GM12878 (cell line): Measurements from ENCODE around the gene CELF2.

Experiments used
- BCLAF1 ChIP-seq: fragments of 450-650 bp; IDR thresholded peaks from 2 replicates; pipeline ENCODE4 v1.6.1; 2017; ENCODE audit warnings: antibody characterized with exemption, mild to moderate bottlenecking, moderate library complexity
- CBX5 ChIP-seq: sonication (generic); IDR thresholded peaks from 2 replicates; pipeline ENCODE4 v1.6.1; 2016; ENCODE audit warnings: low read depth, moderate library complexity, mild to moderate bottlenecking, inconsistent platforms
- CTCF ChIP-seq, 3 experiments: IDR thresholded peaks in 2 of 3; conservative IDR thresholded peaks in 1 of 3; 2 replicates each; pipeline ENCODE4 v1.5.1; 2011; ENCODE audit warnings: low read depth in 3 of 3, low read length in 3 of 3, mild to moderate bottlenecking in 3 of 3, control low read depth in 2 of 3, moderate library complexity in 2 of 3, inconsistent platforms in 1 of 3, mixed read lengths in 1 of 3; ENCODE audit not compliant: control insufficient read depth in 2 of 3, insufficient read depth in 1 of 3; ENCODE audit errors: extremely low read depth in 1 of 3
- ETV6 ChIP-seq, 2 experiments: fragments of 450-650 bp in 1 of 2; IDR thresholded peaks in 1 of 2; conservative IDR thresholded peaks in 1 of 2; 2 replicates each; pipeline ENCODE4 v1.6.1; 2014; ENCODE audit warnings: antibody characterized with exemption in 1 of 2, borderline replicate concordance in 1 of 2, low read depth in 1 of 2, mild to moderate bottlenecking in 1 of 2, moderate library complexity in 1 of 2
- MYC ChIP-seq: IDR thresholded peaks from 2 replicates; pipeline ENCODE4 v1.6.1; 2011; ENCODE audit warnings: mild to moderate bottlenecking, low read length, moderate library complexity, inconsistent platforms; ENCODE audit not compliant: insufficient read depth, insufficient replicate concordance, insufficient read length, severe bottlenecking
- NR2C2 ChIP-seq: IDR thresholded peaks from 2 replicates; pipeline ENCODE4 v1.6.1; 2011; ENCODE audit warnings: borderline replicate concordance, low read depth; ENCODE audit not compliant: control insufficient read depth, insufficient read length
- PBX3 ChIP-seq: IDR thresholded peaks from 2 replicates; pipeline ENCODE4 v1.6.1; 2011; ENCODE audit warnings: mild to moderate bottlenecking, low read depth, low read length, moderate library complexity; ENCODE audit not compliant: insufficient replicate concordance
- POLR2A ChIP-seq: IDR thresholded peaks from 2 replicates; pipeline ENCODE4 v1.6.1; 2011; ENCODE audit warnings: low read depth, mild to moderate bottlenecking, low read length
- SMAD1 ChIP-seq: fragments of 450-650 bp; IDR thresholded peaks from 2 replicates; pipeline ENCODE4 v1.6.1; 2018; ENCODE audit warnings: mild to moderate bottlenecking, low read depth; ENCODE audit not compliant: partially characterized antibody
- ZBTB33 ChIP-seq: fragments of 450-650 bp; IDR thresholded peaks from 2 replicates; pipeline ENCODE4 v1.6.1; 2017; ENCODE audit warnings: mild to moderate bottlenecking

GRCh38 chr10:11082526-11082925, 64.9 kb downstream of the CELF2 start:
- TF ChIP-seq CTCF (IDR thresholded peaks at IDR 0.05 in 2 of 3, conservative IDR thresholded peaks at IDR 0.05 in 1 of 3; ENCODE audit: control insufficient read depth in 2 of 3, extremely low read depth in 1 of 3, insufficient read depth in 1 of 3, low read depth in 3 of 3, low read length in 3 of 3) (no peak), SMAD1 (no peak), ETV6 (conservative IDR thresholded peaks at IDR 0.05 in 1 of 2, IDR thresholded peaks at IDR 0.05 in 1 of 2; ENCODE audit: borderline replicate concordance in 1 of 2, low read depth in 1 of 2) (no peak), POLR2A (no peak), CBX5 (no peak), PBX3 (no peak), NR2C2 (no peak), BCLAF1 (no peak), ZBTB33 (no peak), MYC (no peak)
